GM19463 (cell line): Measurements from ENCODE around the gene ANO7.

ENCODE experiments used
- ATAC-seq: cut with Tn5 transposase; IDR thresholded peaks from one replicate; pipeline ENCODE4 v1.9.1; 2021; ENCODE audit warnings: mild to moderate bottlenecking, moderate library complexity; ENCODE audit not compliant: unreplicated experiment

ANO7 gene

GRCh38 chr2:241204490-241204889 is 16.0 kb downstream of the ANO7 start:
- ATAC-seq, result no peak

GRCh38 chr2:241205086-241205485 is 16.6 kb downstream of the ANO7 start:
- no peak for ATAC-seq

GRCh38 chr2:241207151-241207550 is 18.7 kb downstream of the ANO7 start:
- no peak for ATAC-seq

- ATAC-seq, result no peak
These were observed 19.2 kb downstream of the ANO7 start for GRCh38 chr2:241207641-241208040.

GRCh38 chr2:241208058-241208457 is 19.6 kb downstream of the ANO7 start:
- no peak for ATAC-seq

- ATAC-seq, result no peak
These were observed 20.8 kb downstream of the ANO7 start for GRCh38 chr2:241209271-241209670.

GRCh38 chr2:241211276-241211675 is 22.8 kb downstream of the ANO7 start:
- ATAC-seq, result no peak

GRCh38 chr2:241213041-241213440 is 24.6 kb downstream of the ANO7 start:
- ATAC-seq, result no peak

GRCh38 chr2:241213567-241213966 is 25.1 kb downstream of the ANO7 start:
- ATAC-seq, result no peak

- no peak for ATAC-seq
These were observed 25.7 kb downstream of the ANO7 start for GRCh38 chr2:241214209-241214608.

GRCh38 chr2:241214766-241215165 is 26.3 kb downstream of the ANO7 start:
- ATAC-seq, result no peak

- ATAC-seq, result no peak
These were observed 26.9 kb downstream of the ANO7 start for GRCh38 chr2:241215421-241215820.

GRCh38 chr2:241216211-241216761 is 27.8 kb downstream of the ANO7 start:
- ATAC-seq, result no peak

- ATAC-seq, result no peak
These were observed 29.0 kb downstream of the ANO7 start for GRCh38 chr2:241217320-241218031.

GRCh38 chr2:241218131-241219029 is 29.9 kb downstream of the ANO7 start:
- ATAC-seq, result no peak

GRCh38 chr2:241219030-241219382 is 30.5 kb downstream of the ANO7 start:
- no peak for ATAC-seq

GRCh38 chr2:241219856-241220356 is 31.4 kb downstream of the ANO7 start:
- no peak for ATAC-seq

GRCh38 chr2:241223211-241224017 is 34.9 kb downstream of the ANO7 start:
- ATAC-seq, result no peak

- no peak for ATAC-seq
These were observed 35.8 kb downstream of the ANO7 start for GRCh38 chr2:241224018-241224850.

- no peak for ATAC-seq
These were observed 36.5 kb downstream of the ANO7 start for GRCh38 chr2:241224851-241225438.
